Mesodermal cell (in vitro differentiated cells): ENCODE results near the gene MIGA1.

Experiments
- H3K27ac ChIP-seq: 2 replicates; pipeline ENCODE4 v1.7.0; 2013; ENCODE audit warnings: mild to moderate bottlenecking, low read depth, low read length, moderate library complexity; ENCODE audit not compliant: severe bottlenecking
- H3K36me3 ChIP-seq: 2 replicates; pipeline ENCODE4 v1.7.1; 2013; ENCODE audit warnings: mild to moderate bottlenecking, low read length, moderate library complexity; ENCODE audit not compliant: control insufficient read depth, insufficient read depth
- H3K4me1 ChIP-seq: one replicate; pipeline ENCODE4 v1.7.1; 2013; ENCODE audit warnings: mild to moderate bottlenecking, low read length; ENCODE audit not compliant: insufficient read depth, control insufficient read depth, poor library complexity, severe bottlenecking
- H3K4me3 ChIP-seq: 2 replicates; pipeline ENCODE4 v1.7.0; 2013; ENCODE audit warnings: low read length, control low read depth, mild to moderate bottlenecking; ENCODE audit not compliant: insufficient read depth, poor library complexity, severe bottlenecking; ENCODE audit errors: extremely low read depth
- H3K9me3 ChIP-seq: 2 replicates; pipeline ENCODE4 v1.7.1; 2013; ENCODE audit warnings: mild to moderate bottlenecking, low read length, moderate library complexity; ENCODE audit not compliant: control insufficient read depth
- WGBS, 2 experiments: methylation state at CpG; one replicate each; pipeline ENCODE4 v1.1.5; 2013; ENCODE audit warnings: missing lambda C conversion rate in 2 of 2; ENCODE audit not compliant: insufficient coverage in 2 of 2; 5-methylcytosine and 5-hydroxymethylcytosine counted together

Gene MIGA1

GRCh38 chr1:77888081-77888780, 108.8 kb downstream of the MIGA1 start, which contains the start of gene NEXN:
Gene NEXN, plus strand, starts transcription at chr1:77888624. Its CDS starts 27,483 bp downstream, at chr1:77916107.
- 3 to 5% methylated on average over 19 to 21 of the region's 36 CpGs for WGBS, 2 experiments
- no peaks in the 10 kb centered on the region for H3K36me3 ChIP-seq
- H3K4me1 ChIP-seq = peaks cover 5% of the 10 kb centered on the region
- H3K4me3 ChIP-seq = peak within 1 kb of the TSS; percentile 85
- H3K9me3 ChIP-seq = no peaks in the 10 kb centered on the region
- peak within 1 kb of the TSS; percentile 98 for H3K27ac ChIP-seq

- peak overlapping the region; percentile 98 for H3K27ac ChIP-seq
- no peaks in the 10 kb centered on the region for H3K9me3 ChIP-seq
- 0 to 1% methylated on average over 21 to 28 of the region's 46 CpGs for WGBS, 2 experiments
- H3K4me3 ChIP-seq = peak overlapping the region; percentile 85
- H3K4me1 ChIP-seq = peaks cover 5% of the 10 kb centered on the region
- H3K36me3 ChIP-seq = peaks cover 5% of the 10 kb centered on the region
Observed at GRCh38 chr1:77888781-77889642, 109.6 kb downstream of the MIGA1 start.

- H3K4me3 ChIP-seq = peak overlapping the region; percentile 85
- peak overlapping the region; percentile 98 for H3K27ac ChIP-seq
Observed at GRCh38 chr1:77889671-77890070, 110.2 kb downstream of the MIGA1 start.

GRCh38 chr1:77891200-77891599, 111.8 kb downstream of the MIGA1 start:
- peaks cover 5% of the 10 kb centered on the region for H3K4me1 ChIP-seq
- no peaks in the 10 kb centered on the region for H3K9me3 ChIP-seq
- H3K36me3 ChIP-seq = peaks cover 10% of the 10 kb centered on the region
- no peak overlapping the region for H3K4me3 ChIP-seq
- no peak overlapping the region for H3K27ac ChIP-seq
- 100% methylated on average over 1 of the region's 1 CpG; no CpG with 5 or more reads in 1 of the 2 experiments for WGBS, 2 experiments

More at GRCh38 chr1:77889671-77890070, 110.2 kb downstream of the MIGA1 start:
- Histone ChIP-seq H3K9me3 (no peaks in the 10 kb centered on the region), H3K4me1 (peaks cover 5% of the 10 kb centered on the region), H3K36me3 (peaks cover 10% of the 10 kb centered on the region)
- WGBS, 2 experiments = no CpG with 5 or more reads among the region's 7 CpGs

- no peak overlapping the region for H3K4me3 ChIP-seq
- peaks cover 4% of the 10 kb centered on the region for H3K36me3 ChIP-seq
- no CpG with 5 or more reads among the region's 4 CpGs for WGBS, 2 experiments
- H3K27ac ChIP-seq = no peak overlapping the region
- H3K9me3 ChIP-seq = no peaks in the 10 kb centered on the region
- no peaks in the 10 kb centered on the region for H3K4me1 ChIP-seq
Observed at GRCh38 chr1:77899647-77900320, 120.3 kb downstream of the MIGA1 start.

- Histone ChIP-seq H3K9me3 (no peaks in the 10 kb centered on the region), H3K4me1 (no peaks in the 10 kb centered on the region), H3K36me3 (peaks cover 4% of the 10 kb centered on the region), H3K27ac (no peak overlapping the region), H3K4me3 (no peak overlapping the region)
- WGBS, 2 experiments = 20% methylated on average over 1 of the region's 4 CpGs; no CpG with 5 or more reads in 1 of the 2 experiments
Observed at GRCh38 chr1:77900687-77901293, 121.3 kb downstream of the MIGA1 start.

- WGBS, 2 experiments = 86 to 100% methylated on average over 1 of the region's 1 CpG
- Histone ChIP-seq H3K4me3 (no peak overlapping the region), H3K9me3 (no peaks in the 10 kb centered on the region), H3K27ac (no peak overlapping the region), H3K4me1 (no peaks in the 10 kb centered on the region), H3K36me3 (peaks cover 6% of the 10 kb centered on the region)
Observed at GRCh38 chr1:77905603-77906002, 126.2 kb downstream of the MIGA1 start.

GRCh38 chr1:77906019-77906545, 126.6 kb downstream of the MIGA1 start:
- WGBS, 2 experiments = no CpG with 5 or more reads among the region's 2 CpGs
- Histone ChIP-seq H3K36me3 (peaks cover 6% of the 10 kb centered on the region), H3K27ac (no peak overlapping the region), H3K4me1 (no peaks in the 10 kb centered on the region), H3K9me3 (no peaks in the 10 kb centered on the region), H3K4me3 (no peak overlapping the region)

GRCh38 chr1:77906624-77907023, 127.2 kb downstream of the MIGA1 start:
- no peak overlapping the region for H3K27ac ChIP-seq
- WGBS, 2 experiments = no CpG with 5 or more reads among the region's 1 CpG
- no peaks in the 10 kb centered on the region for H3K9me3 ChIP-seq
- H3K36me3 ChIP-seq = peaks cover 6% of the 10 kb centered on the region
- no peaks in the 10 kb centered on the region for H3K4me1 ChIP-seq
- no peak overlapping the region for H3K4me3 ChIP-seq

- 90 to 91% methylated on average over 4 of the region's 4 CpGs for WGBS, 2 experiments
- Histone ChIP-seq H3K4me1 (no peaks in the 10 kb centered on the region), H3K9me3 (no peaks in the 10 kb centered on the region), H3K4me3 (no peak overlapping the region), H3K27ac (no peak overlapping the region), H3K36me3 (peaks cover 2% of the 10 kb centered on the region)
Observed at GRCh38 chr1:77910116-77910515, 130.7 kb downstream of the MIGA1 start.
